Astrocyte (in vitro differentiated cells and primary cell): ENCODE measurements around the gene RAD51B. TPM values are rescaled to one million over a fixed set of nuclear protein-coding genes. Genes with fewer than 3 reads are reported as not detected.
A peak's percentile ranks its signal among the peaks of the same experiment; 100 is the strongest.

ENCODE experiments used
- DNase-seq: peaks from one replicate; pipeline ENCODE4 v3.0.0-alpha.2; 2010; ENCODE audit warnings: low read depth
- FAIRE-seq: peaks from 2 replicates; lab custom pipeline; 2011; peaks lifted over from hg19 to GRCh38; lab: Jason Lieb, UNC
- H2AFZ ChIP-seq: 2 replicates; pipeline ENCODE4 v1.6.0; 2012; ENCODE audit warnings: low read depth, low read length, inconsistent platforms
- H3K27ac ChIP-seq: 2 replicates; pipeline ENCODE4 v1.5.1; 2011; ENCODE audit warnings: low read depth, low read length, inconsistent platforms
- H3K27me3 ChIP-seq: 2 replicates; pipeline ENCODE4 v1.6.0; 2011; ENCODE audit warnings: low read length, inconsistent platforms; ENCODE audit not compliant: insufficient read depth
- H3K36me3 ChIP-seq: 2 replicates; pipeline ENCODE4 v1.5.1; 2011; ENCODE audit warnings: low read length, inconsistent platforms; ENCODE audit not compliant: insufficient read depth
- H3K4me1 ChIP-seq: 2 replicates; pipeline ENCODE4 v1.5.1; 2011; ENCODE audit warnings: low read length, inconsistent platforms; ENCODE audit not compliant: insufficient read depth
- H3K4me2 ChIP-seq: 2 replicates; pipeline ENCODE4 v1.6.0; 2012; ENCODE audit warnings: low read length, inconsistent platforms
- H3K4me3 ChIP-seq: 2 replicates; pipeline ENCODE4 v1.5.1; 2011; ENCODE audit warnings: low read depth, mild to moderate bottlenecking, low read length, inconsistent platforms; ENCODE audit not compliant: insufficient read depth
- H3K79me2 ChIP-seq: 2 replicates; pipeline ENCODE4 v1.6.0; 2012; ENCODE audit warnings: mild to moderate bottlenecking, low read length, inconsistent platforms; ENCODE audit not compliant: insufficient read depth
- H3K9ac ChIP-seq: 2 replicates; pipeline ENCODE4 v1.6.0; 2012; ENCODE audit warnings: mild to moderate bottlenecking, low read length, inconsistent platforms
- H3K9me3 ChIP-seq: 2 replicates; pipeline ENCODE4 v1.5.1; 2012; ENCODE audit warnings: low read depth, mild to moderate bottlenecking, low read length, inconsistent platforms; ENCODE audit not compliant: insufficient read depth
- H4K20me1 ChIP-seq: 2 replicates; pipeline ENCODE4 v1.6.0; 2012; ENCODE audit warnings: low read length, inconsistent platforms; ENCODE audit not compliant: insufficient read depth
- H3K27ac Mint-ChIP-seq: one replicate; pipeline ENCODE4 v1.8.0; 2021; ENCODE audit warnings: mild to moderate bottlenecking, mixed read lengths; ENCODE audit not compliant: unreplicated experiment
- H3K27me3 Mint-ChIP-seq: one replicate; pipeline ENCODE4 v1.8.0; 2021; ENCODE audit warnings: low read depth, mixed read lengths; ENCODE audit not compliant: unreplicated experiment
- H3K36me3 Mint-ChIP-seq: one replicate; pipeline ENCODE4 v1.8.0; 2021; ENCODE audit warnings: low read depth, mixed read lengths; ENCODE audit not compliant: unreplicated experiment
- H3K4me1 Mint-ChIP-seq: one replicate; pipeline ENCODE4 v1.8.0; 2021; ENCODE audit warnings: low read depth, mixed read lengths; ENCODE audit not compliant: unreplicated experiment
- H3K4me3 Mint-ChIP-seq: one replicate; pipeline ENCODE4 v1.8.0; 2021; ENCODE audit warnings: mild to moderate bottlenecking, moderate library complexity, mixed read lengths; ENCODE audit not compliant: unreplicated experiment
- H3K9me3 Mint-ChIP-seq: one replicate; pipeline ENCODE4 v1.8.0; 2021; ENCODE audit warnings: mild to moderate bottlenecking, mixed read lengths; ENCODE audit not compliant: unreplicated experiment
- EZH2 ChIP-seq: IDR thresholded peaks from 2 replicates; pipeline ENCODE4 v1.6.1; 2012; ENCODE audit warnings: mild to moderate bottlenecking, low read length, inconsistent platforms; ENCODE audit not compliant: insufficient read depth
- total RNA-seq: library from RNA; stranded (reverse); gene quantifications from 2 replicates; pipeline ENCODE4 v1.2.1, GENCODE V29; 2021
- TF ChIP-seq, protein P1 (sequence below): IDR thresholded peaks from 2 replicates; pipeline ENCODE4 v1.5.1; 2011; ENCODE audit warnings: low read depth, mild to moderate bottlenecking, inconsistent platforms, low read length, moderate library complexity; ENCODE audit not compliant: insufficient read depth

Gene RAD51B
- total RNA-seq, 1 donor from 2014 or later, result 10.8 TPM

GRCh38 chr14:68137704-68138619 lies 318.4 kb downstream of the RAD51B start:
- Histone ChIP-seq H4K20me1 (no peaks in the 10 kb centered on the region), H3K4me1 (peaks cover 50% of the 10 kb centered on the region), H3K4me3 (no peak overlapping the region), H3K4me2 (peak overlapping the region; percentile 44), H3K27me3 (no peaks in the 10 kb centered on the region), H3K9ac (peak overlapping the region; percentile 62), H3K27ac (peak overlapping the region; percentile 97), H3K36me3 (no peaks in the 10 kb centered on the region), H2AFZ (no peak overlapping the region), H3K79me2 (no peaks in the 10 kb centered on the region), H3K9me3 (no peaks in the 10 kb centered on the region)
- Mint-ChIP-seq H3K4me3 (no peak overlapping the region), H3K27ac (peak overlapping the region; percentile 100), H3K27me3 (no peaks in the 10 kb centered on the region), H3K4me1 (peaks cover 55% of the 10 kb centered on the region), H3K9me3 (peaks cover 4% of the 10 kb centered on the region), H3K36me3 (no peaks in the 10 kb centered on the region)
- TF ChIP-seq, protein P1, sequence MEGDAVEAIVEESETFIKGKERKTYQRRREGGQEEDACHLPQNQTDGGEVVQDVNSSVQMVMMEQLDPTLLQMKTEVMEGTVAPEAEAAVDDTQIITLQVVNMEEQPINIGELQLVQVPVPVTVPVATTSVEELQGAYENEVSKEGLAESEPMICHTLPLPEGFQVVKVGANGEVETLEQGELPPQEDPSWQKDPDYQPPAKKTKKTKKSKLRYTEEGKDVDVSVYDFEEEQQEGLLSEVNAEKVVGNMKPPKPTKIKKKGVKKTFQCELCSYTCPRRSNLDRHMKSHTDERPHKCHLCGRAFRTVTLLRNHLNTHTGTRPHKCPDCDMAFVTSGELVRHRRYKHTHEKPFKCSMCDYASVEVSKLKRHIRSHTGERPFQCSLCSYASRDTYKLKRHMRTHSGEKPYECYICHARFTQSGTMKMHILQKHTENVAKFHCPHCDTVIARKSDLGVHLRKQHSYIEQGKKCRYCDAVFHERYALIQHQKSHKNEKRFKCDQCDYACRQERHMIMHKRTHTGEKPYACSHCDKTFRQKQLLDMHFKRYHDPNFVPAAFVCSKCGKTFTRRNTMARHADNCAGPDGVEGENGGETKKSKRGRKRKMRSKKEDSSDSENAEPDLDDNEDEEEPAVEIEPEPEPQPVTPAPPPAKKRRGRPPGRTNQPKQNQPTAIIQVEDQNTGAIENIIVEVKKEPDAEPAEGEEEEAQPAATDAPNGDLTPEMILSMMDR, result no peak
- TF ChIP-seq EZH2, result no peak
- FAIRE-seq, result peak; percentile 99
- peak; percentile 98 for DNase-seq

DNA sequence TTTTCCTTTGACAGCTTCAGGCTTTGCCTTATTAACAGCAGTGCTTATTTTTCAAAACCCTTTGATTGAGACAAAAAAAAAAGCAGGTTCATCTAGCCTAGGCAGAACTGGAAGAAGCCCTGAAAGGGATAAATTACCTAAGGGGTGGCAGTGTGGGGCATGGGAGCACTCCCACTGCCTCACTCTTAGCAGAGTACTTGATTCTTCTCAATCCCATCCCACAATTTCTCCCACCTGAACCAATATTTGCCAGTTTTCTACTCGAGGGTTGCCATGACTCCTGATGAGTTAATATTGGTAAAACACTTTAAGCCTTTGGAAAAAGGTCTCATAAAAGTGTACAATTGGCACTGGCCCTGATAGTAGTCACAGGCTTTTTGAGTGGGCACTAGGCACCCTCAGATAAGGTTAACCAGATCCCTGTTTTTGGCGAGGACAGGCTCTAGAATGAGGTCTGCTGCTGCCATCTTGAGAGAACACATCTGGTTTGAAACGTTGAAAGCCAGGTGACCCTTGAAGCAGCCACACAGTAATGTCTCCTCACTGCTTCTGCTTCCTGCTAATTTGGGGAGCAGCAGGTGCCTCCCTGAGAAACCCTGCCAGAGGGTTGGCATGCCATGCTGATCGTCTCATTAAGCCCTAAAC lies 320.0 kb downstream of the RAD51B start:
- peaks cover 70% of the 10 kb centered on the region for H3K4me1 Mint-ChIP-seq
- no peak overlapping the region for H3K4me3 ChIP-seq
- H3K9me3 ChIP-seq, result no peaks in the 10 kb centered on the region
- peak overlapping the region; percentile 82 for H3K9ac ChIP-seq
- no peaks in the 10 kb centered on the region for H3K79me2 ChIP-seq
- H3K36me3 ChIP-seq, result no peaks in the 10 kb centered on the region
- no peaks in the 10 kb centered on the region for H3K27me3 ChIP-seq
- H3K9me3 Mint-ChIP-seq, result no peaks in the 10 kb centered on the region
- no peaks in the 10 kb centered on the region for H3K27me3 Mint-ChIP-seq
- H3K27ac Mint-ChIP-seq, result peak overlapping the region; percentile 100
- H3K27ac ChIP-seq, result peak overlapping the region; percentile 97
- no peak for DNase-seq
- TF ChIP-seq EZH2, result no peak
- TF ChIP-seq, protein P1, result no peak
- no peaks in the 10 kb centered on the region for H4K20me1 ChIP-seq
- H3K36me3 Mint-ChIP-seq, result no peaks in the 10 kb centered on the region
- H3K4me1 ChIP-seq, result peaks cover 64% of the 10 kb centered on the region
- H3K4me3 Mint-ChIP-seq, result no peak overlapping the region
- H3K4me2 ChIP-seq, result peak overlapping the region; percentile 68
- no peak for FAIRE-seq
- H2AFZ ChIP-seq, result no peak overlapping the region
